ENCODE results near the gene RAB20.

RAB20 gene

GRCh38 chr13:110553417-110553816 lies 8.1 kb downstream of the RAB20 start:
- no peaks in the 10 kb centered on the region for H3K9me3 ChIP-seq
- peaks cover 15 to 24% of the 10 kb centered on the region in 2 experiments for H3K4me1 ChIP-seq (ENCODE audit: control insufficient read depth in 1 of 2, insufficient read depth in 1 of 2, low read depth in 1 of 2, low read length in 1 of 2)
- H3K27me3 ChIP-seq = no peaks in the 10 kb centered on the region
- H3K27ac ChIP-seq = no peak overlapping the region
- no peak for TF ChIP-seq CTCF (IDR thresholded peaks at IDR 0.05)
- no peak overlapping the region for H3K4me3 ChIP-seq (ENCODE audit: low read depth in 1 of 2, low read length in 1 of 2)
- no peaks in the 10 kb centered on the region for H3K36me3 ChIP-seq

- Histone ChIP-seq H3K4me1 (ENCODE audit: control insufficient read depth in 1 of 2, insufficient read depth in 1 of 2, low read depth in 1 of 2, low read length in 1 of 2) (peaks cover 15 to 24% of the 10 kb centered on the region in 2 experiments), H3K27me3 (no peaks in the 10 kb centered on the region), H3K9me3 (no peaks in the 10 kb centered on the region), H3K36me3 (no peaks in the 10 kb centered on the region), H3K4me3 (ENCODE audit: low read depth in 1 of 2, low read length in 1 of 2) (no peak overlapping the region), H3K27ac (no peak overlapping the region)
- TF ChIP-seq CTCF (IDR thresholded peaks at IDR 0.05) = no peak
These were observed 8.8 kb downstream of the RAB20 start for GRCh38 chr13:110552767-110553166.

- no peaks in the 10 kb centered on the region for H3K27me3 ChIP-seq
- no peak overlapping the region for H3K4me3 ChIP-seq (ENCODE audit: low read depth in 1 of 2, low read length in 1 of 2)
- no peak overlapping the region for H3K27ac ChIP-seq
- TF ChIP-seq CTCF (IDR thresholded peaks at IDR 0.05) = no peak
- no peaks in the 10 kb centered on the region for H3K36me3 ChIP-seq
- peaks cover 11 to 16% of the 10 kb centered on the region in 2 experiments for H3K4me1 ChIP-seq (ENCODE audit: control insufficient read depth in 1 of 2, insufficient read depth in 1 of 2, low read depth in 1 of 2, low read length in 1 of 2)
- H3K9me3 ChIP-seq = no peaks in the 10 kb centered on the region
These were observed 10.2 kb downstream of the RAB20 start for GRCh38 chr13:110551284-110551683.

GRCh38 chr13:110549795-110550160 lies 11.7 kb downstream of the RAB20 start:
- Histone ChIP-seq H3K36me3 (no peaks in the 10 kb centered on the region), H3K4me1 (ENCODE audit: control insufficient read depth in 1 of 2, insufficient read depth in 1 of 2, low read depth in 1 of 2, low read length in 1 of 2) (peaks cover 0 to 1% of the 10 kb centered on the region in 2 experiments), H3K27me3 (no peaks in the 10 kb centered on the region), H3K4me3 (ENCODE audit: low read depth in 1 of 2, low read length in 1 of 2) (no peak overlapping the region), H3K9me3 (no peaks in the 10 kb centered on the region), H3K27ac (no peak overlapping the region)
- TF ChIP-seq CTCF (IDR thresholded peaks at IDR 0.05) = no peak

GRCh38 chr13:110548891-110549794 lies 12.4 kb downstream of the RAB20 start:
- H3K9me3 ChIP-seq = no peaks in the 10 kb centered on the region
- H3K27me3 ChIP-seq = no peaks in the 10 kb centered on the region
- no peak for TF ChIP-seq CTCF (IDR thresholded peaks at IDR 0.05)
- H3K27ac ChIP-seq = no peak overlapping the region
- H3K4me1 ChIP-seq (ENCODE audit: control insufficient read depth in 1 of 2, insufficient read depth in 1 of 2, low read depth in 1 of 2, low read length in 1 of 2) = no peaks in the 10 kb centered on the region
- H3K36me3 ChIP-seq = no peaks in the 10 kb centered on the region
- H3K4me3 ChIP-seq (ENCODE audit: low read depth in 1 of 2, low read length in 1 of 2) = no peak overlapping the region

Data from neutrophil (primary cell).